T-helper 9 cell (primary cell): ENCODE data around the gene EFCAB6.

Source experiments
- DNase-seq: peaks from one replicate; pipeline ENCODE4 v3.0.0-alpha.2; 2020

EFCAB6 gene

GRCh38 chr22:43847376-43848289 lies 35.5 kb upstream of the EFCAB6 start:
- DNase-seq = no peak

GRCh38 chr22:43846966-43847365 lies 34.9 kb upstream of the EFCAB6 start:
- no peak for DNase-seq

- DNase-seq = no peak
Observed at GRCh38 chr22:43845981-43846380, 33.9 kb upstream of the EFCAB6 start.

GRCh38 chr22:43844560-43845545 lies 32.7 kb upstream of the EFCAB6 start:
- DNase-seq = no peak

- DNase-seq = no peak
Observed at GRCh38 chr22:43843783-43844530, 31.9 kb upstream of the EFCAB6 start.

- DNase-seq = no peak
Observed at GRCh38 chr22:43841742-43842141, 29.6 kb upstream of the EFCAB6 start.

- DNase-seq = no peak
Observed at GRCh38 chr22:43840851-43841250, 28.7 kb upstream of the EFCAB6 start.

GRCh38 chr22:43840431-43840830 lies 28.3 kb upstream of the EFCAB6 start:
- DNase-seq = no peak

- no peak for DNase-seq
Observed at GRCh38 chr22:43839781-43840180, 27.7 kb upstream of the EFCAB6 start.

- no peak for DNase-seq
Observed at GRCh38 chr22:43838571-43839307, 26.6 kb upstream of the EFCAB6 start.

- no peak for DNase-seq
Observed at GRCh38 chr22:43838161-43838560, 26.1 kb upstream of the EFCAB6 start.

GRCh38 chr22:43837666-43838065 lies 25.6 kb upstream of the EFCAB6 start:
- DNase-seq = no peak

- DNase-seq = no peak
Observed at GRCh38 chr22:43835736-43836135, 23.6 kb upstream of the EFCAB6 start.

GRCh38 chr22:43835166-43835565 lies 23.1 kb upstream of the EFCAB6 start:
- DNase-seq = no peak

GRCh38 chr22:43833286-43834240 lies 21.5 kb upstream of the EFCAB6 start:
- DNase-seq = no peak

- no peak for DNase-seq
Observed at GRCh38 chr22:43832393-43833265, 20.5 kb upstream of the EFCAB6 start.

- no peak for DNase-seq
Observed at GRCh38 chr22:43831561-43832392, 19.7 kb upstream of the EFCAB6 start.

- no peak for DNase-seq
Observed at GRCh38 chr22:43830931-43831560, 18.9 kb upstream of the EFCAB6 start.
